Measurements from ENCODE around the gene TNF. TPM values are rescaled to one million over a fixed set of nuclear protein-coding genes. Genes with fewer than 3 reads are reported as not detected.

The TNF gene
- total and polyA plus RNA-seq, 11 donors, result 0.15 to 7.6 (median 0.44) TPM; not detected in 1

- no peaks in the 10 kb centered on the region for H3K36me3 ChIP-seq
- peaks cover 0 to 18% (median 0%) of the 10 kb centered on the region in 12 donors for H3K4me1 ChIP-seq
- H3K27me3 ChIP-seq, result no peaks in the 10 kb centered on the region
- ATAC-seq (no peak), DNase-seq (no peak)
- intact Hi-C loops (cut with DNase I), result no loop called here
- TF ChIP-seq POLR2A (IDR thresholded peaks at IDR 0.05) (no peak), CTCF (IDR thresholded peaks at IDR 0.05) (no peak)
- H3K9me3 ChIP-seq, result no peaks in the 10 kb centered on the region
- 67 to 85% (median 71%) methylated on average over 4 of the region's 4 CpGs for WGBS, 4 donors
- H3K27ac ChIP-seq, result no peak overlapping the region
- no peak overlapping the region for H3K4me3 ChIP-seq
Measured at GRCh38 chr6:31610968-31611367, 35.6 kb downstream of the TNF start.

DNA sequence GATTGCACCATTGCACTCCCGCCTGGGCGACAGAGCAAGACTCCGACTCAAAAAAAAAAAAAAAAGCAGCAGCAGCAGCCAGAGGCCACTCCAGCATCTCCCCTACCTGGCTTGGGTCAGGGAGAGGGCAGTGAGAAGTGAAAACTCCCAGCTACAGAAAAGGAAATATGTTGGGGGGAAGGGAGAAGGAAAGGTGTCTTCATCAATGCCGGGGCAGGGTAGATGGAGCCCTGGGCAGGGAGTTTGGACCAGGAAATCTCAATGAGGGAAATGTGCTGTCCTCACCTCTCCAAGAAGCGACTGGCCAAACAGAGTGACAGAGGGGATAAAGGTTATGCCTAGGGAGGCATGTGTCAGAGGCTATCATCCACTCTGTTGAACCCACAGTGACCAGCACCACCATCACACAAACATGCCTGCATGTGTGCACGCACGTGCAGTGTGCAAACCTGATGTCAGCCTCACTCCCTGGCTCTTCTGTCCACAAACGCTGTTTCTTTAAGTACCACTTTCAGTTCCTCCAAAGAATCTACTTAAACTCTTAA lies 38.8 kb downstream of the TNF start:
- DNase-seq, result no peak
- H3K4me3 ChIP-seq, result peak overlapping the region in 1 of 12 donors; percentile 59
- no peaks in the 10 kb centered on the region for H3K9me3 ChIP-seq
- intact Hi-C loops (cut with DNase I), result no loop called here
- WGBS, 4 donors, result 77 to 83% (median 79%) methylated on average over 8 of the region's 8 CpGs
- peaks cover 0 to 26% (median 0%) of the 10 kb centered on the region in 12 donors for H3K4me1 ChIP-seq
- ATAC-seq, result peak in 1 of 4 donors; percentile 43
- H3K36me3 ChIP-seq, result no peaks in the 10 kb centered on the region
- no peaks in the 10 kb centered on the region for H3K27me3 ChIP-seq
- H3K27ac ChIP-seq, result peak overlapping the region in 1 of 12 donors; percentile 93
- TF ChIP-seq CTCF (IDR thresholded peaks at IDR 0.05) (no peak), POLR2A (IDR thresholded peaks at IDR 0.05) (no peak)

DNA sequence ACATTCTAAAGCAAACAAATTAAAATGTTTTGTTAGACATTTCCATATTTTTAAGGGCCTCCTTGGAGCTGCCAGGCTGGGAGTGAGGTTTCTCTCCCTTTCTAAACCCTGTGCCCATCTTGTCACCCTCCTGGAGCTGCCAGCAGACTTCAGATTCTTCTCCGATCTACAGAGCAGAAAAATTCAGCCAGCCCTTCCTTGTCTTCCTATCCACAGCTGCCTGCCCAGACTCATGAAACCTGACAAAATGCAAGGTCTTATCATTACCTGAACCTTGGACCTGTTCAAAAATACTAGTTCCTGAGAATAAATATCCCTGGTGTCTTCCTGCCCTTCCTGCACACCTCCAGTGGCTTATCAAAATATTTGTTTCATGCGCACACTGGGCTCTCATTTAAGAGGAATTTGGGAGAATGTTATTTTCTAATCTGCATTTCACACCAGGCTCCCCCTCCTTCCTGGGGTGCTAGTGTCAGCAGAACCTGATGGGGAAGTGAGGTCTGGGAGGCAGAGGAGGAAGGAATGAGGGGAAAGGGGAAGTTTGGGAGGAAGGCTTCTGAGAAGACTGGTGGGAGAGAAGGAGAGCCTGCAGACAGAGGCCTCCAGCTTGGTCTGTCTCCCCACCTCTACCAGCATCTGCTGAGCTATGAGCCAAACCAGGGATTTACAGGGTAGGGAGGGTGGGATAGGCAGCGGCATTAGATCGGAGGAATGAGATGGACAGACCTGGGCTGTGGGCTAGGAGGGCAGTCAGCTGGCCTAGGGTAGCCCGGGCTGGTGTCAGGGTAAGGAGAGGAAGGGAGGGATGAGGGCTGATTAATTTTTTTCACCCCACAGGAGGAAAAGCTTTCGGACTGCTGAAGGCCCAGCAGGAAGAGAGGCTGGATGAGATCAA lies 39.6 kb downstream of the TNF start, which contains the start of gene AIF1:
Gene AIF1, plus strand, starts transcription at position 551 of the 895 bp plus-strand sequence. Its CDS starts 96 bp downstream, at position 647.
- H3K27ac ChIP-seq, result peak within 1 kb of the TSS in 5 of 12 donors; percentile 29 to 93 (median 37)
- WGBS, 4 donors, result 56 to 69% (median 66%) methylated on average over 6 of the region's 6 CpGs
- intact Hi-C loops (cut with DNase I), result no loop called here
- peaks cover 0 to 32% (median 5%) of the 10 kb centered on the region in 12 donors for H3K4me1 ChIP-seq
- no peaks in the 10 kb centered on the region for H3K9me3 ChIP-seq
- H3K27me3 ChIP-seq, result no peaks in the 10 kb centered on the region
- H3K36me3 ChIP-seq, result no peaks in the 10 kb centered on the region
- no peak for DNase-seq
- no peak for TF ChIP-seq POLR2A (IDR thresholded peaks at IDR 0.05)
- no peak for TF ChIP-seq CTCF (IDR thresholded peaks at IDR 0.05)
- H3K4me3 ChIP-seq, result peak within 1 kb of the TSS in 9 of 12 donors; percentile 10 to 59 (median 20)
- peak in 2 of 4 donors; percentile 11 to 43 for ATAC-seq

GRCh38 chr6:31615748-31616147 lies 40.4 kb downstream of the TNF start:
- TF ChIP-seq POLR2A (IDR thresholded peaks at IDR 0.05), result no peak
- no peak for TF ChIP-seq CTCF (IDR thresholded peaks at IDR 0.05)
- Histone ChIP-seq H3K4me3 (peak overlapping the region in 9 of 12 donors; percentile 10 to 59 (median 20)), H3K9me3 (no peaks in the 10 kb centered on the region), H3K4me1 (peaks cover 0 to 28% (median 5%) of the 10 kb centered on the region in 12 donors), H3K27ac (peak overlapping the region in 4 of 12 donors; percentile 34 to 93 (median 47)), H3K36me3 (no peaks in the 10 kb centered on the region), H3K27me3 (no peaks in the 10 kb centered on the region)
- intact Hi-C loops (cut with DNase I), result no loop called here
- ATAC-seq (no peak), DNase-seq (no peak)
- 63 to 73% (median 66%) methylated on average over 7 of the region's 7 CpGs for WGBS, 4 donors

Data from heart left ventricle (tissue), 16 donors.